ENCODE results near the gene HIPK4. TPM values are rescaled to one million over a fixed set of nuclear protein-coding genes. Genes with fewer than 3 reads are reported as not detected.

HIPK4 gene
- total RNA-seq, 1 donor from 2014 or later: 0.74 TPM

- intact Hi-C loops (cut with DNase I): no loop called here
- Histone ChIP-seq H3K27me3 (no peaks in the 10 kb centered on the region), H3K4me3 (peak within 1 kb of the TSS; percentile 63 to 87), H3K9me3 (no peaks in the 10 kb centered on the region), H3K36me3 (peaks cover 0 to 10% of the 10 kb centered on the region in 2 donors), H3K27ac (peak within 1 kb of the TSS; percentile 99), H3K4me1 (peaks cover 47% of the 10 kb centered on the region)
- peak; percentile 78 to 98 for TF ChIP-seq POLR2A (IDR thresholded peaks at IDR 0.05)
- peak; percentile 97 to 100 for TF ChIP-seq POLR2AphosphoS5 (IDR thresholded peaks at IDR 0.05; ENCODE audit: insufficient read depth in 1 of 2, low read depth in 1 of 2)
- peak; percentile 53 to 99 (median 65) for TF ChIP-seq CTCF (IDR thresholded peaks at IDR 0.05)
- peak; percentile 99 to 100 for DNase-seq (ENCODE audit: extremely low spot score in 2 of 2)
Measured at GRCh38 chr19:40425450-40426287, 35.7 kb upstream of the HIPK4 start, which contains the start of gene SERTAD1. SERTAD1 (minus strand) TSS chr19:40425992; CDS start chr19:40423546, 2,446 bp downstream.

GRCh38 chr19:40424637-40425449 lies 34.9 kb upstream of the HIPK4 start:
- no peaks in the 10 kb centered on the region for H3K27me3 ChIP-seq
- H3K4me1 ChIP-seq: peaks cover 47% of the 10 kb centered on the region
- no peaks in the 10 kb centered on the region for H3K9me3 ChIP-seq
- TF ChIP-seq POLR2A (IDR thresholded peaks at IDR 0.05) (no peak), CTCF (IDR thresholded peaks at IDR 0.05) (no peak), POLR2AphosphoS5 (IDR thresholded peaks at IDR 0.05; ENCODE audit: insufficient read depth in 1 of 2, low read depth in 1 of 2) (no peak)
- peak in 1 of 2 donors; percentile 84 for DNase-seq (ENCODE audit: extremely low spot score in 2 of 2)
- peak overlapping the region; percentile 63 to 87 for H3K4me3 ChIP-seq
- peaks cover 0 to 10% of the 10 kb centered on the region in 2 donors for H3K36me3 ChIP-seq
- peak overlapping the region; percentile 99 for H3K27ac ChIP-seq
- intact Hi-C loops (cut with DNase I): no loop called here

- Histone ChIP-seq H3K4me3 (peak overlapping the region in 1 of 2 donors; percentile 87), H3K36me3 (peaks cover 0 to 10% of the 10 kb centered on the region in 2 donors), H3K4me1 (peaks cover 47% of the 10 kb centered on the region), H3K9me3 (no peaks in the 10 kb centered on the region), H3K27ac (peak overlapping the region; percentile 99), H3K27me3 (no peaks in the 10 kb centered on the region)
- intact Hi-C loops (cut with DNase I): no loop called here
- no peak for DNase-seq (ENCODE audit: extremely low spot score in 2 of 2)
- TF ChIP-seq CTCF (IDR thresholded peaks at IDR 0.05) (no peak), POLR2A (IDR thresholded peaks at IDR 0.05) (no peak), POLR2AphosphoS5 (IDR thresholded peaks at IDR 0.05; ENCODE audit: insufficient read depth in 1 of 2, low read depth in 1 of 2) (no peak)
Measured at GRCh38 chr19:40423938-40424337, 34.0 kb upstream of the HIPK4 start.

GRCh38 chr19:40422748-40423566 lies 33.0 kb upstream of the HIPK4 start:
- H3K36me3 ChIP-seq: peaks cover 0 to 10% of the 10 kb centered on the region in 2 donors
- H3K9me3 ChIP-seq: no peaks in the 10 kb centered on the region
- peaks cover 47% of the 10 kb centered on the region for H3K4me1 ChIP-seq
- DNase-seq (ENCODE audit: extremely low spot score in 2 of 2): peak in 1 of 2 donors; percentile 85
- H3K4me3 ChIP-seq: no peak overlapping the region
- intact Hi-C loops (cut with DNase I): no loop called here
- peak overlapping the region; percentile 93 for H3K27ac ChIP-seq
- H3K27me3 ChIP-seq: no peaks in the 10 kb centered on the region
- TF ChIP-seq POLR2AphosphoS5 (IDR thresholded peaks at IDR 0.05; ENCODE audit: insufficient read depth in 1 of 2, low read depth in 1 of 2) (no peak), POLR2A (IDR thresholded peaks at IDR 0.05) (no peak), CTCF (IDR thresholded peaks at IDR 0.05) (no peak)

Data from vagina (tissue), 2 donors.